SH-SY5Y (cell line): ENCODE data around the gene PLIN4.

Experiments used
- GATA2 ChIP-seq: IDR thresholded peaks from 2 replicates; pipeline ENCODE4 v1.6.1; 2011; ENCODE audit warnings: mild to moderate bottlenecking, low read depth, low read length
- GATA3 ChIP-seq: IDR thresholded peaks from 2 replicates; pipeline ENCODE4 v1.6.1; 2011; ENCODE audit warnings: low read depth, mild to moderate bottlenecking, low read length, moderate library complexity

PLIN4 gene

GRCh38 chr19:4552525-4552819 lies 34.2 kb upstream of the PLIN4 start:
- no peak for TF ChIP-seq GATA3
- no peak for TF ChIP-seq GATA2

DNA sequence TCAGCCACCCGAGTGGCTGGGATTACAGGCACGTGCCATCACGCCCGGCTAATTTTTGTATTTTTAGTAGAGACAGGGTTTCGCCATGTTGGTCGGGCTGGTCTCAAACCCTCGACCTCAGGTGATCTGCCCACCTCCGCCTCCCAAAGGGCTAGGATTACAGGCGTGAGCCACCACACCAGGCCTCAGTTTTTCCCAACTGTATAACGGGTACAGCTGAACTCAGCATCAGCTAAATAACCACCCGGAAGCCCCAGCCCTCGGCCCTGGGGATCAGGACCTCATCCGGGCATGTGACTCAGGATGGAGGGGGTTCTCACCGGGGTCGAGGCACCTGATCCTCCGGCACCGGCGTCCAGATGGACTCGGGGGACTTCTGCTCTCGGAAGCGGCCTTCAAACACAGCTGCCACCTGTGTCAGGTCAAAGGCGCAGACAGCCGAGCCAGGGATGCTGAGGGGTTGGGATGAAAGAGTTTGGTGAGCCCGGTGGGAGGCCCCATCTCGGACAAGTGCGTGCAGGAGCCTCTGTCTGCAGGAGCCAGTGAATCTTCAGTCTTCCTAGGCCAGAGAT lies 32.3 kb upstream of the PLIN4 start:
- TF ChIP-seq GATA3 (no peak), GATA2 (no peak)

DNA sequence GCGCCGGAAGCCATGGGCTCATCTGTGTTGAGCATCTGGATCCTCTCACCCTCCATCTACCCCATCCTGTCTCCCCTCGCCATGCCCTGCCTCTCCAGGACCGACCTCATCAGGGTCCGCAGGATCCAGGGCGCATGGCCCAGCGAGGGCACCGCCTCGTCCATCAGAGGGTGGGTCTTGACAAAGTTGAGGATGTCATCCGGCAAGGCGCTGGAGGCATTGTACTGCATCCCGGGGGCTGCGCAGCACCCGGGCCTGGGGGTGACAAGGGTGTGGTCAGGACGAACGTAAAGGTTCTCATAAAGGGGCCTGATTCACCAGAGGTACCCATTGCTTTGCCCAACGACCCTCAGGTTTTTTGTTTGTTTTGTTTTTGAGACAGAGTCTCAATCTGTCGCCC lies 31.7 kb upstream of the PLIN4 start:
- no peak for TF ChIP-seq GATA2
- no peak for TF ChIP-seq GATA3

GRCh38 chr19:4548238-4548584 lies 29.9 kb upstream of the PLIN4 start:
- TF ChIP-seq GATA3 (no peak), GATA2 (no peak)

- no peak for TF ChIP-seq GATA3
- TF ChIP-seq GATA2, result no peak
Measured at GRCh38 chr19:4547303-4548237, 29.3 kb upstream of the PLIN4 start.

DNA sequence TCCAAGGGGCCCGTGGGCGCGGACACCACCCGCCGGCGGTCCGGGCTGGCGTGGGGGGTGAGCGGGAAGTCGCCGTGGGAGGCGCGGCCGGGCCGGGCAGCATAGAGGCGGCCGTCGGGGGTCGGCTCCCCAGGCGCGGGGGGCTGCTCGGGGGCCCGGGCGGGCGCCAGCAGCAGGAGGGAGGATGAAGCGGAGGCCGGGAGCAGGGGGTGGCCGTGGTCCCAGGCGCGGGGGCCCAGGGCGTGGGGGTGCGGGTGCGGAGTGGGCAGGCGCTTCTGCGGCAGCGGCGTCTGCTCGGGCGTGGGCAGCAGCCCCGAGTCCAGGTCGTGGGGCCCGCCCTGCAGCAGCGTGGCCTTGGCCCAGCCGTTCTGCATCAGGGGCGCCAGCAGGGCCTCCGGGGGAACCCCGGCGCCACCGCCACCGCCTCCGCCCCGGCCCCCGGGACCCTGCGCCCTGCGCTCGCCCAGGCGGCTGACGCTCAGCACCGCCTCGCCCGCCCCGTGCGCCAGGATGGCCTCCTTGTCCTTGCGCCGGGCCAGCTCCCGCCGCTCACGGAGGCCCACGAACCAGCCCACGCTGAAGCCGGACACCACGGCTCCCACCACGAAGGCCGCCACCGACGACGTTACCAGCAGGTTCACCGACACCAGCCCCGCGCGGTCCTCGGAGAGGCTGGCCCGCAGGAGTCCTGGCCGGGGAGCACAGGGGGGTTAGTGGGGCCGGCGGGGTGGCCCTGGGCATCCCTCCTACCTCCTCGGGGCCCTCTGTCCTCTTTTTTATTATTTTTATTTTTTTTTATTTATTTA lies 25.8 kb upstream of the PLIN4 start:
- TF ChIP-seq GATA2 (no peak), GATA3 (no peak)

DNA sequence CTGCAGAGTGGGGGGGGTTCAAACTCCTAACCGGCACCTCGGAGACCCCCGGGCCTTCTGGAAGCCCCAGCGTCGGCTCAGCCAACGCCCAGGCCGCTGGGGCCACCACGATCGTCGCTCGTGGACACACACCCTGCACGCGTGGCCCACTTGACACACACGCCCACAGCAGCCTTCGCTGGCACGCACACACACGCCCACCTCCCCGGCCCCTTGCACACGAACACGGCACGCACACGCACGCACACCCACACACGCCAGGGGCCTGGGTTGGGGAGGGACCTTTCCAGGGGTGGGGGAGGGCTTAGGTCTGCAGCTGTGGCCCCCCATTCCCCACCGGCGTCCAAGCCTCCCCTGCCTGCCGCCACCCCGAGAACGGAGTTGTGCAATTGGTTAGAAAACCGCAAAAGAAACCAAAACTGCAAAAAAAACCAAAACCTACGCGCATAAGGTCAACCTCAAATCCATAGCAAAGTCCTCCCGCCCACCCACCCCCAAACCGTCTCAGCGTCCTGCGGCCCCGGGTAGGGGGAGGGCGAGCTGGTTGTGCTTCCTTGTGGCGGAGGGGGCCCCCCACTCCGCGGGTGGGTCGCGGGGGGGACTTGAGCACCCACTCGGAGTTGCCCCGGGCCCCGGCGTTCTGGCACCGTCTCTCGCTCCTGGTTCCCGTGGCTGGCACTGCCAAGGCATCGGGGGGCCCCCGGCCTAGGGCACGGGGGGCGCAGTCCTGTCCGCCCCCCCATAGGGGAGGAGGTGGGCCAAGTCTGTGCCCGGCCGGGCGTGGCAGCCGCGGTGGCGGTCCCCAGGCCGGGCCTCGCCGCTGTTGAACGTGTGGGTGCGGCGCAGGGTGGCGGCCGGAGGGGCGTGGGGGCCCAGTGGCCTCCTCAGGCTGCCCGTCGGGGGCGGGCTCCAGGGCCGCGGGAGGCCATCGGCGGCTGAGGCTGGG lies 24.9 kb upstream of the PLIN4 start:
- TF ChIP-seq GATA3 (no peak), GATA2 (no peak)

- TF ChIP-seq GATA3, result no peak
- TF ChIP-seq GATA2, result no peak
Measured at GRCh38 chr19:4541114-4541805, 23.0 kb upstream of the PLIN4 start.

DNA sequence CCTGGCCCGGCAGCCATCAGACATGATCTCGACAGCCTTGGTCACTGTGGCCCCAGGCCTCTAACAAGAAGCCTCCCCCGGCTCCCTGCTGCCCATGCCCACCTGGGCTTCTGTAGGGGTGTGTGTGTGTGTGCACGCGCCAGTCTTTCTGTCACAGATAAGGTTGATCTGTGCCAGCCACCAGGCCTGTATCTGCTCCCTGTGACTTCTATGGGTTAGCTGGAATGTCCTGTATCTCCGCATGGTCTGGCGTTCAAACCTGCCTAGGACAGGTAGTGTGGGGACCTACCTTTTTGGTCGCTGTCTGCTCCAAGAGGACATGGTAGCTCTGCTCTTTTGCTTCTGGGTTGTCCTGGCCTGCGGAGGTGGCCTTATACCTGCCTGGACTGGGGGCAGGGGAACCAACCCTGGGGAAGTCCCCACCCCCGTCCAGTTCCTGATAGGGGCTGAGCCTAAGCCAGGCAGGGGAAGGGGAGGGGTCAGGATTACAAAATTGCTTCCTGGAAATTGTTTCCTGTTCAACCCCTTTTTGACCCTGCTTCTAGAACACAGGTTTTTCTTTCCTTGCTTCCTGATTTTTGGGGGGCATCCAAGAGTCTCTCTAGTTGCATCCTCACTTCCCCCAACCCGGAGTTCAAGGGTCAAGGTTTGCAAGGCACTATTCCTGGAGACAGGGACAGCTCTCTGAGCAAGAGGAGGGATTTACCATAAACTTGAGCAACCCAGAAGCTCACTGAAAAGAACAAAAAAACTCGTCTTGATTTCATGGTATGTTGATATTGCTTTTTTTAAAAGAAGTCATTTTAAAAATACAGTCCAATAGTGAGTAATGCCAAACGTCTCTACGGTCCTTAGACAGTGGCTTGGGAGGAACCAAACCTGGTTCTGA lies 21.7 kb upstream of the PLIN4 start, which contains the start of gene LRG1:
TSS of gene LRG1 (minus strand) at position 344 of the 889 bp plus-strand sequence. CDS start at position 321, 23 bp downstream.
- TF ChIP-seq GATA2 (no peak), GATA3 (no peak)

DNA sequence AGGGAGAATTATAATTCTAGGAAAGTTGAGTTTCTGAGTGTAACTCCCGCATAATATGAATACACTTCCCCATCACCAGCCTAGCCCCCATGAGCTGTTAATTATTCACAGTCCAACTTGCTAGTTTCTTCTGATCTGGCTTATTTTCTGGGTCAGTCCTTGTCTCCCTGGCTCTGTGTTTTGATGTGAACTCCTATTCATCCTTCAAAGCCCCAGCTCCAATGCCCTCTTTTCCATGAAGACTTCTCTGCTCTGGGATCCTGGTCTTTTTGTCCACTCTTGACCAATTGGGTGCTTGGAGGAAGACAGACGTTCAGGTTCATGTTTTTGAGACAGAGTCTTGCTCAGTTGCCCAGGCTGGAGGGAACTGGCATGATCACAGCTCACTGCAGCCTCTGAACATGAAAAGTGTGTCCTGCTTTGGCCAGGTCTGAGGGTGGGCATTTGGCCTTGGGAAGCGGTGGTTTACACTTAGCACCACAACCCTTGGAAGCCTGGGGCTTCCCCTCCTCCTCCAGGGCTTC lies 20.9 kb upstream of the PLIN4 start:
- TF ChIP-seq GATA3, result no peak
- no peak for TF ChIP-seq GATA2

- TF ChIP-seq GATA2 (no peak), GATA3 (no peak)
Measured at GRCh38 chr19:4538601-4538954, 20.3 kb upstream of the PLIN4 start.
